ENCODE results near the gene BMP2K. TPM values are rescaled to one million over a fixed set of nuclear protein-coding genes. Genes with fewer than 3 reads are reported as not detected.

Gene BMP2K
- total and polyA plus RNA-seq, 4 donors = 4.4 to 138 (median 19.3) TPM

- TF ChIP-seq FOXA2 (IDR thresholded peaks at IDR 0.05) (no peak), HNF4G (IDR thresholded peaks at IDR 0.05) (no peak), REST (IDR thresholded peaks at IDR 0.05) (no peak), ZBTB33 (IDR thresholded peaks at IDR 0.05) (no peak)
- Histone ChIP-seq H3K27me3 (ENCODE audit: control insufficient read depth in 4 of 4, insufficient read depth in 4 of 4, low read length in 3 of 4) (no peaks in the 10 kb centered on the region), H3K9ac (ENCODE audit: low read depth in 1 of 2, low read length in 2 of 2) (no peak overlapping the region), H3K36me3 (ENCODE audit: control insufficient read depth in 4 of 4, insufficient read depth in 3 of 4, low read depth in 1 of 4, low read length in 3 of 4) (peaks cover 3 to 38% (median 26%) of the 10 kb centered on the region in 4 donors), H3K9me3 (ENCODE audit: control insufficient read depth in 4 of 4, low read length in 3 of 4) (no peaks in the 10 kb centered on the region), H3K4me3 (ENCODE audit: low read depth in 1 of 3, low read length in 3 of 3) (no peak overlapping the region), H3K27ac (ENCODE audit: low read depth in 1 of 2, low read length in 2 of 2) (no peak overlapping the region), H3K4me1 (ENCODE audit: control insufficient read depth in 4 of 4, insufficient read depth in 4 of 4, low read length in 3 of 4) (no peaks in the 10 kb centered on the region)
- 100% methylated on average over 1 of the region's 1 CpG for WGBS
- no peak for DNase-seq (ENCODE audit: low spot score)
Observed at GRCh38 chr4:78878031-78878430, 101.9 kb downstream of the BMP2K start.

DNA sequence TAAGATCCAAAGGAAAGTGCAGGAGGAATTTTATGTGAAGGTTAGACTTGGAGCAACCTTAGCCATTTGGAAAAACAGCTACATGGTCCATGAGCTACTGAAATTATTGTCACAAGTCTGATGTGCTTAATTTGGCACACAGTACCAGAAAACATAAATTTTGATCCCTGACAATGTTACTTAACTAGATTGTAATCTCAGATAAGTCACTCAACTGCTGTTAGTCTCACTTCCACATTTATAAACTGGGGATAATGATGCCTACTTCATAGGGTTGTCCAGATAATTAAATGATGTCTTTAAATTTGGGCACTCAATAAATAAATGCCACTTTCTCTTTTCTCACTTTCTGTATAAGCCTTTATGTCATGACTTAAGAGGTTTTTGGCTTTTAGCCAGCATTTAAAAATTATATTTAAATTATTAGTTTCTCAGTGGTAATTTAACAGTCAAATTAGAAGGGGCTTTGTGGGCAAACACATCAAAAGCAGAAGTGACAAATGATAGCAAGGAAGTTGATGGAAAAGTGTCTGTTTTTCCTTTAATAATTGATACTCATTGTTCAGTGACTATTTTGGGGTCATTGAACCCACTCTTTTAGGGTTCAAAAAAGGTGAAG lies 104.8 kb downstream of the BMP2K start:
- peaks cover 0 to 23% (median 11%) of the 10 kb centered on the region in 4 donors for H3K36me3 ChIP-seq (ENCODE audit: control insufficient read depth in 4 of 4, insufficient read depth in 3 of 4, low read depth in 1 of 4, low read length in 3 of 4)
- H3K27ac ChIP-seq (ENCODE audit: low read depth in 1 of 2, low read length in 2 of 2) = no peak overlapping the region
- H3K9me3 ChIP-seq (ENCODE audit: control insufficient read depth in 4 of 4, low read length in 3 of 4) = no peaks in the 10 kb centered on the region
- no peaks in the 10 kb centered on the region for H3K4me1 ChIP-seq (ENCODE audit: control insufficient read depth in 4 of 4, insufficient read depth in 4 of 4, low read length in 3 of 4)
- H3K4me3 ChIP-seq (ENCODE audit: low read depth in 1 of 3, low read length in 3 of 3) = no peak overlapping the region
- DNase-seq (ENCODE audit: low spot score) = no peak
- no peaks in the 10 kb centered on the region for H3K27me3 ChIP-seq (ENCODE audit: control insufficient read depth in 4 of 4, insufficient read depth in 4 of 4, low read length in 3 of 4)
- no peak for TF ChIP-seq RXRA (IDR thresholded peaks at IDR 0.05)
- no peak for TF ChIP-seq SP1 (IDR thresholded peaks at IDR 0.05)
- no peak for TF ChIP-seq ZBTB33 (IDR thresholded peaks at IDR 0.05)
- H3K9ac ChIP-seq (ENCODE audit: low read depth in 1 of 2, low read length in 2 of 2) = no peak overlapping the region

GRCh38 chr4:78885598-78885997 lies 109.4 kb downstream of the BMP2K start:
- Histone ChIP-seq H3K9me3 (ENCODE audit: control insufficient read depth in 4 of 4, low read length in 3 of 4) (no peaks in the 10 kb centered on the region), H3K36me3 (ENCODE audit: control insufficient read depth in 4 of 4, insufficient read depth in 3 of 4, low read depth in 1 of 4, low read length in 3 of 4) (peaks cover 0 to 9% (median 8%) of the 10 kb centered on the region in 4 donors), H3K4me3 (ENCODE audit: low read depth in 1 of 3, low read length in 3 of 3) (no peak overlapping the region), H3K27me3 (ENCODE audit: control insufficient read depth in 4 of 4, insufficient read depth in 4 of 4, low read length in 3 of 4) (no peaks in the 10 kb centered on the region), H3K4me1 (ENCODE audit: control insufficient read depth in 4 of 4, insufficient read depth in 4 of 4, low read length in 3 of 4) (no peaks in the 10 kb centered on the region), H3K27ac (ENCODE audit: low read depth in 1 of 2, low read length in 2 of 2) (no peak overlapping the region), H3K9ac (ENCODE audit: low read depth in 1 of 2, low read length in 2 of 2) (no peak overlapping the region)
- TF ChIP-seq HNF4G (IDR thresholded peaks at IDR 0.05) (no peak), REST (IDR thresholded peaks at IDR 0.05) (no peak), RAD21 (IDR thresholded peaks at IDR 0.05) (no peak)
- TF ChIP-seq, protein P1, sequence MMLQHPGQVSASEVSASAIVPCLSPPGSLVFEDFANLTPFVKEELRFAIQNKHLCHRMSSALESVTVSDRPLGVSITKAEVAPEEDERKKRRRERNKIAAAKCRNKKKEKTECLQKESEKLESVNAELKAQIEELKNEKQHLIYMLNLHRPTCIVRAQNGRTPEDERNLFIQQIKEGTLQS (IDR thresholded peaks at IDR 0.05) = no peak
- TF ChIP-seq, protein P2, sequence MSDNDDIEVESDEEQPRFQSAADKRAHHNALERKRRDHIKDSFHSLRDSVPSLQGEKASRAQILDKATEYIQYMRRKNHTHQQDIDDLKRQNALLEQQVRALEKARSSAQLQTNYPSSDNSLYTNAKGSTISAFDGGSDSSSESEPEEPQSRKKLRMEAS (IDR thresholded peaks at IDR 0.05) = no peak
- no peak for DNase-seq (ENCODE audit: low spot score)
